Measurements from ENCODE around the gene CRYGC.
A peak's percentile ranks its signal among the peaks of the same experiment; 100 is the strongest.
"Not testable (repeated sequence)": the region's sequence is repeated elsewhere in the genome, so short reads cannot be mapped to it uniquely, and the experiment has no call there.

CRYGC gene

DNA sequence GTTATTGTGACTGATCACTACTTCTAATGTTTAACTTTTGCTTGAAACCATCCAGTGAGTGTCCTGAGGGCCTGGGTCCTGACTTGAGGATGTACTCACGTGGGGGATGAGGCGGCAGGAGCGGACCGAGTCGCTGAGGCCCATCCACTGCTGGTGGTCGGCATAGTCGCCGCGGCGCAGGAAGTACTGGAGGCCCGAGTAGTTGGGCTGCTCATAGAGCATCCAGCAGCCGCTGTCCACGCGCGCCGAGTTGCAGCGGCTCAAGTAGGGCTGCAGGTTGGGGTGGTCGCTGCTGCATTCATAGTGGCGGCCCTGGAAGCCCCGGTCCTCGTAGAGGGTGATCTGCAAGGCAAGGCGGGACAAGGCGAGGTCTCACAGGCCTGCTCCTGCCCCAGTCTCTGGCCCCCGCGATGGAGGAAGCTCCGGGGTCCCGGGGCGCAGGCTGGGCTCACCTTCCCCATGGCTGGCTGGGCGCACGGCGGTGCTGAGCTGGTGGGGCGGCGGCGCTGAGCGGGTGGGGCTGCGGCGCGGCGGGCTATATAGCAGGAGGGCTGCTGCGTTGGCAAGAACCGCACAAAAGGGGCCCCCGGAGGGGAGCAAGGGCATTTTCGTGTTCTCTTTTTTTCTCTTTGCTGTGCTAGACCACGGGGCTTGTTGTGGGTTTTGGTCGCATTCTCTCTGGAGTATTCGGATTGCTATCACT is 5.5 kb downstream of the CRYGC start, which contains the start of gene CRYGD:
CRYGD (minus strand) TSS at position 512 of the 703 bp plus-strand sequence; CDS start at position 461, 51 bp downstream.
- H3K36me3 Mint-ChIP-seq (ENCODE audit: low read depth); H3K27ac Mint-ChIP-seq; H3K9me3 Mint-ChIP-seq: not testable (repeated sequence)
- DNase-seq = peak; percentile 35
- Mint-ChIP-seq H3K4me3 (peak within 1 kb of the TSS; percentile 46), H3K27me3 (peaks cover 40% of the 10 kb centered on the region), H3K4me1 (ENCODE audit: low read depth) (peaks cover 13% of the 10 kb centered on the region)

DNA sequence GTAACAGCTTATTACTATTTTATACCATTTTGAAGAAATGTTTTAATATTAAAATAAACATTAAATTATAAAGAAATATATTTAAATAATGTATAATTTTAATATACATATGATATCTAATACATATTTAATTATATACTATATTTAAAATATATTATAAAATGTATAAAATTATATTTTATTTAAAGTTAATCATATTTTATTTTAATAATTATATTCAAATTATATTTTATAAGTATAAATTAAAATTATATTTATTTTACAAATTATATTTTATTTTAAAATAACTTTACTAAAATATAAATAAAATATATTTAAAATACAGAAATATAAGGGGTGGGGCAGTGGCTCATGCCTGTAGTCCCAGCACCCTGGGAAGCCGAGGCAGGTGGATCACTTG is 7.4 kb downstream of the CRYGC start:
- Mint-ChIP-seq H3K4me1 (ENCODE audit: low read depth) (peaks cover 13% of the 10 kb centered on the region), H3K27ac (no peak overlapping the region), H3K36me3 (ENCODE audit: low read depth) (no peaks in the 10 kb centered on the region), H3K27me3 (peaks cover 36% of the 10 kb centered on the region), H3K9me3 (no peaks in the 10 kb centered on the region), H3K4me3 (no peak overlapping the region)
- no peak for DNase-seq

DNA sequence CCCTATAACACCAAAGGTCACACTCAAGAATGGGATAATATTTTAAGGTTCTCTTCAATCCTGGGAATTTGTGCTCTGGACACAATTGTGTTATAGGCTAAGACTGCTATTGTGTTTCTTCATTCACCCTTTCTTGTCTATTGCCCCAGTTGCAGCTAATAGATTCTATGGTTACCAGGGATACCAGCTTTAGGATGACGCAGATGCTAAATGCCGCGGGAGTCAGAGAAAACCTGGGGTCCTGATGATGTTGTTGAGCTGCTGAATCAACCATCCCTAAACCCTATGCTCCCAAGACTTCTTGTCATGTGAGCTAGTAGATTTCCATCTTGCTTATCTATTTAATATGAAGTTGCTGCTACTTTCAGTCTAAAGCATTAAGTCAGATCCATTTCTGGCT is 10.7 kb downstream of the CRYGC start:
- H3K36me3 Mint-ChIP-seq (ENCODE audit: low read depth) = no peaks in the 10 kb centered on the region
- peaks cover 8% of the 10 kb centered on the region for H3K27me3 Mint-ChIP-seq

DNA sequence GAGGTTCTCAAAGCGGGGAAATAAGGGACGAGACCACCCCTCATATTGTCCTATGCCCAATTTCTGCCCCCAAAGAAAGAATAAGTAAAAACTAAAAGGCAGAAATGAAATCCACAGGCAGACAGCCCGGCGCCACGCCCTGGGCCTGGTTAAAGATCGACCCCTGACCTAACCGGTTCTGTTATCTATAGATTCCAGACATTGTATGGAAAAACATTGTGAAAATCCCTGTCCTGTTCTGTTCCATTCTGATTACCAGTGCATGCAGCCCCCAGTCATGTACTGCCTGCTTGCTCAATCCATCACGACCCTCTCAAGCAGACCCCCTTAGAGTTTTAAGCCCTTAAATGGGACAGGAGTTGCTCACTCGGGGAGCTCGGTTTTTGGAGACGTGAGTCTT is 12.2 kb downstream of the CRYGC start:
- H3K4me1 Mint-ChIP-seq (ENCODE audit: low read depth); H3K27ac Mint-ChIP-seq; H3K9me3 Mint-ChIP-seq; H3K36me3 Mint-ChIP-seq (ENCODE audit: low read depth); H3K27me3 Mint-ChIP-seq; H3K4me3 Mint-ChIP-seq; DNase-seq: not testable (repeated sequence)

More for the DNA sequence above, 10.7 kb downstream of the CRYGC start:
- H3K4me3 Mint-ChIP-seq = no peak overlapping the region
- peaks cover 3% of the 10 kb centered on the region for H3K4me1 Mint-ChIP-seq (ENCODE audit: low read depth)
- no peaks in the 10 kb centered on the region for H3K9me3 Mint-ChIP-seq
- no peak overlapping the region for H3K27ac Mint-ChIP-seq
- DNase-seq = no peak

DNA sequence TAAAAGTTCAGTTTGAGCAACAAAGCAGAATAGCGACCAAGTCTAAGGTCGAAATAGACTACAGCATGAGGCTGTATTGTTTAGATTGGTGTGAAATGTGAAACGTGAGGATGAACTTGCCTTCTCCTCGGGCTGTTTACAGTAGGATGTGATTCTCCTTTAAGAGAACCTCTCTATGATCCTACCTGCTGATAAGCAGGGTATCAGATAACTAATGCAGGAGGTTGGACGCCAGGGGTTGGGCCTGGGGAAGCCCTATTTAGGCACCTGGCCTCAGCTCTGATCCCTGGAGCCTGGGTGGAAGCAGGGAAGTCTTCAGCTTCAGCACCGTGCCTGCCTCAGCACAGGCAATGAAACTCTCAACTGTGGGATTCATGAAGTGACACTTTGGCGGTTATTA is 16.7 kb downstream of the CRYGC start:
- no peak for DNase-seq
- Mint-ChIP-seq H3K9me3 (no peaks in the 10 kb centered on the region), H3K27ac (no peak overlapping the region), H3K4me3 (no peak overlapping the region), H3K27me3 (peaks cover 2% of the 10 kb centered on the region), H3K4me1 (ENCODE audit: low read depth) (no peaks in the 10 kb centered on the region), H3K36me3 (ENCODE audit: low read depth) (no peaks in the 10 kb centered on the region)

DNA sequence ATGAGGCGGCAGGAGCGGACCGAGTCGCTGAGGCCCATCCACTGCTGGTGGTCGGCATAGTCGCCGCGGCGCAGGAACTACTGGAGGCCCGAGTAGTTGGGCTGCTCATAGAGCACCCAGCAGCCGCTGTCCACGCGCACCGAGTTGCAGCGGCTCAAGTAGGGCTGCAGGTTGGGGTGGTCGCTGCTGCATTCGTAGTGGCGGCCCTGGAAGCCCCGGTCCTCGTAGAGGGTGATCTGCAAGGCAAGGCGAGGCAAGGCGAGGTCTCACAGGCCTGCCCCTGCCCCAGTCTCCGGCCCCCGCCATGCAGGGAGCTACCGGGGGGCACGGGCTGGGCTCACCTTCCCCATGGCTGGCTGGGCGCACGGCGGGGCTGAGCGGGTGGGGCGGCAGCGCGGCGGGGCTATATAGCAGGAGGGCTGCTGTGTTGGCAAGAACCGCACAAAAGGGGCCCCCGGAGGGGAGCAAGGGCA is 17.3 kb downstream of the CRYGC start:
- H3K9me3 Mint-ChIP-seq; H3K36me3 Mint-ChIP-seq (ENCODE audit: low read depth); H3K27me3 Mint-ChIP-seq; H3K4me3 Mint-ChIP-seq; H3K27ac Mint-ChIP-seq; H3K4me1 Mint-ChIP-seq (ENCODE audit: low read depth); DNase-seq: not testable (repeated sequence)

DNA sequence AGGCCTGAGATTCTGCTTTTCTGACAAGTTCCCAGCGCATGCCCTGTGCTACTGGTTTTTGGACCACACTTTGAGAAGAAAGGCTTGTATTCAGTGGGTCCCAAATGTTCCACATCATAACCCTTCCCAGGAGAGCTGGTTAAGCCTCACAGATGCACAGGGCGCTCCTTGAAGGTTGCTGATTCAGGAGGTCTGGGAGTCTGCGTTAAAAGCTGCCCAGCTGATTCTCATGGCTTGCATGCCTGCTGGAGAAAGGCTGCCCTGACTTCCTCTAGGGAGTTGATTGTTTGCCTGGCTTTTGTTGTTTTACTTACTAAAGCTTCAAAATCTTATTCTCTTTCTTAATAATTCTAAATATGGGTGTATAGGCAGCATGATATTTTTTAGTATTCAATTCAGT is 26.0 kb downstream of the CRYGC start:
- no peak overlapping the region for H3K4me3 Mint-ChIP-seq
- H3K4me1 Mint-ChIP-seq (ENCODE audit: low read depth) = peaks cover 26% of the 10 kb centered on the region
- H3K27ac Mint-ChIP-seq = no peak overlapping the region
- H3K36me3 Mint-ChIP-seq (ENCODE audit: low read depth) = no peaks in the 10 kb centered on the region
- H3K9me3 Mint-ChIP-seq = no peaks in the 10 kb centered on the region
- DNase-seq = no peak
- peaks cover 2% of the 10 kb centered on the region for H3K27me3 Mint-ChIP-seq

DNA sequence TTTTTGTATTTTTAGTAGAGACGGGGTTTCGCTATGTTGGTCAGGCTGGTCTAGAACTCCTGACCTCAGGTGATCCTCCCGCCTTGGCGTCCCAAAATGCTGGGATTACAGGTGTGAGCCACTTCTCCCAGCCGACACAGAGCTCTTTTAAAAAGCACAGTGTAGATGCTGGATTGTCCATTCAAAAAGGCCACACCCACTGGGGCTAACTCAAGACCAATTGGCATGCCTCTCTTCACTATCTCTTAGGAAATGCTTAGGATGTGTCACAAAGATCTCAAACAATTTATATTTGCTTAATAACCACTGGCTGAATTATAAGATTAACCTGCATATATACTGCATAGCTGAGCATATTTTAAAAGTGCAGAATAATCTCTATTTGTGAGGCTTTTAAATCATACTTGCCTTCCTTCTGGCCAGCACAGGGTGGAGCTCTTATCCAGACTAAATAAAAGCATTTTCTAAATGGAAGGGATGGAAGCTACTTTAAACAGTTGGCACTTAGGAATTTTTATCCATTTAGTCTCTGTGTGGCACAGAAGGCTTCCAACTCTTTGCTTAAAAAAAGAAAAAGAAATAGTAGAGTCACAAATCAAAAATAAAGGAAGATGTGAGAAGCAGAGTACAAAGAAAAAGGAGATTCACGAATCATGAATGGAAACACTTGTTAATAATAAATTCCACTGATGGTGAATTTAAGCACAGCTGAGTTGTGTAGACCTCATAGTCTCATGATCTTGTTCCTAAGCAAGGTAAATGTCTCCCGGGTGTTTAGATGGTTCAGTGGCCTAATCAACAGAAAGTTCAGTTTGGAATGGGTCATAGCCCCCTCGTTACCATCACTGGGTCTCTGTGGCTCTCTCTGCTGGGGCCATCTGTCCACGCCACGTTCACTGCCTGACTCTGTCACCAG is 27.7 kb downstream of the CRYGC start:
- no peaks in the 10 kb centered on the region for H3K36me3 Mint-ChIP-seq (ENCODE audit: low read depth)
- DNase-seq = no peak
- no peak overlapping the region for H3K27ac Mint-ChIP-seq
- peaks cover 26% of the 10 kb centered on the region for H3K4me1 Mint-ChIP-seq (ENCODE audit: low read depth)
- H3K4me3 Mint-ChIP-seq = no peak overlapping the region
- no peaks in the 10 kb centered on the region for H3K27me3 Mint-ChIP-seq
- no peaks in the 10 kb centered on the region for H3K9me3 Mint-ChIP-seq

DNA sequence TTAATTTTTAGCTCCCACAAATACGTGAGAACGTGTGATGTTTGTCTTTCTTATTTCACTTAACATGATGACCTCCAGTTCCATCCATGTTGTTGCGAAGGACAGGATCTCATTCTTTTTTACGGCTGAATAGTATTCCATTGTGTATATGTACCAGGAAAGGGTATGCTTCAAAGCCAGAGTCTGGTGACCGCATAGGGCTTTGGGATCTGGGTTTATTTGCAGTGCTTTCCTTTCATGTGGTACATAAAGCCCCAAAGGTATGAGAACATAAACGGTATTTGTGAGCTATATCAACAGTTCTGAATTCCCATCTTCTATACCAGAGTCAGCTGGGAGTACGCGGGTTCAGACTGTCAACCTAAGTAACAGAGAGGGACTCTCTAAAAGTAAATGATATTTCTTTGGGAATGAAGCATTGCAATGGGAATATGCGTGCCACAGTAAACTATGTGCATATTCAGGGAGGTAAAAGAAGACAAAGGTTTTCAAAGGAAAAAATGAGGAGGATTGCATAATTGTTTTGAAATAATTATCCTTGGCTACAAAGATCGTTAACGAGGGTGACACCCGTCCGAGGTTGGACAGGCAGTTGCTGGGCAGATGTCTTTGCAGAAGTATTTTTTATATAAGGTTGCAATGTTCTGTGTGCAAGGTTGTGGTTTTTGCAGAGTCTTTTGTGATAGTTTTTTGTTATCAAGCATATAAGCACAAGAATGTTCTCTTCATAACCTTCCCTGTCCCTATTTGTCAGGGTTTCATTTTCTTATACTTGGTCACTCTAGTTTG is 29.8 kb downstream of the CRYGC start:
- H3K9me3 Mint-ChIP-seq = no peaks in the 10 kb centered on the region
- no peak overlapping the region for H3K4me3 Mint-ChIP-seq
- no peaks in the 10 kb centered on the region for H3K27me3 Mint-ChIP-seq
- no peak for DNase-seq
- no peak overlapping the region for H3K27ac Mint-ChIP-seq
- H3K4me1 Mint-ChIP-seq (ENCODE audit: low read depth) = peaks cover 26% of the 10 kb centered on the region
- no peaks in the 10 kb centered on the region for H3K36me3 Mint-ChIP-seq (ENCODE audit: low read depth)

DNA sequence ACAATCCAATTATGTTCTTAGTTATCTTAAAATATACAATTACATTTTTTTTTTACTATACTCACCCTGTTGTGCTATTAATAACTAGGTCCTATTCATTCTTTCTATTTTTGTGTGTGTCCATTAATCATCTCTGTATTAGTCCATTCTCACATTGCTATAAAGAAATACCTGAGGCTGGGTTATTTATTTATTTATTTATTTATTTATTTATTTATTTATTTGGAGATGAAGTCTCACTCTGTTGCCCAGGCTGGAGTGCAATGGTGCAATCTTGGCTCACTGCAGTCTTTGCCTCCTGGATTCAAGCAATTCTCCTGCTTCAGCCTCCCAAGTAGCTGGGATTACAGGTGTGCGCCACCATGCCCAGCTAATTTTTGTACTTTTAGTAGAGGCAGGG is 30.9 kb downstream of the CRYGC start:
- H3K4me1 Mint-ChIP-seq (ENCODE audit: low read depth) = peaks cover 26% of the 10 kb centered on the region
- not testable (repeated sequence) for H3K27ac Mint-ChIP-seq; DNase-seq; H3K9me3 Mint-ChIP-seq; H3K36me3 Mint-ChIP-seq (ENCODE audit: low read depth); H3K4me3 Mint-ChIP-seq; H3K27me3 Mint-ChIP-seq

DNA sequence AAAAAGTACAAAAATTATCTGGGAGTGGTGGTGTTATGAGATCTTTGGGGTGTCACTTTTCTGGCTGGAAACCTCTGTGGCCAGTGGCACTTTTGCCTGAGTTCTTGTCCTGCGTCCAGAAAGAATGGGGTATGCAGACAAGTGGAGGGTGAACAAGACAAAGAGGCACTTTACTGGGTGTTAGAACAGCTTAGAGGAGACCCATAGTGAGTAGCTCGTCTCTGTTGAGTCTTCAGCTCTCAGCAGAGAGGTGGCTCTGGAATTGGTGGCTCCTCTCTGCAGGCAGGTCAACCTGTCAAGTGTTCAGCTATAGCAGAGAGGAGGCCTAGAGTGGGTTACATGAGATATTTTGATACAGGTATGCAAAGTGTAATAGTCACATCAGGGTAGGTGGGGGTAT is 31.4 kb downstream of the CRYGC start:
- Mint-ChIP-seq H3K9me3 (no peaks in the 10 kb centered on the region), H3K4me3 (no peak overlapping the region), H3K36me3 (ENCODE audit: low read depth) (no peaks in the 10 kb centered on the region), H3K4me1 (ENCODE audit: low read depth) (peaks cover 26% of the 10 kb centered on the region), H3K27ac (no peak overlapping the region), H3K27me3 (no peaks in the 10 kb centered on the region)
- no peak for DNase-seq

DNA sequence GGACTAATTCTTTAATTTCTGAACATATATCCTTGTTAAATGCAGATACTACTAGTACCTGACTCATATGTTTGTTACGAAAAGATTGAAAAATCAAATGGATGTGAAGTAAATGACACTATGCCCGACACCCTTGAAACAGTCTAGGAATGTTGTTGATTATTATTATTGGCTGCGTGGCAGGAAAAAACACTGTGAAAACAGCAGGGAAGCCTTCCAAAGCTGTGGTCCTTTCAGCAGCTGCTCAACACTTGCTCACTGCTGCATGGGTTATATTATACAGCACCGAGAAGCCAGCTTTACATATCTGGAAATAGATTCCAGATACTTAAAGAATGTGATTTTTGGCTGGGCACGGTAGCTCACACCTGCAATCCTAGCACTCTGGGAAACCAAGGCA is 31.8 kb downstream of the CRYGC start:
- H3K27ac Mint-ChIP-seq = no peak overlapping the region
- DNase-seq = no peak

DNA sequence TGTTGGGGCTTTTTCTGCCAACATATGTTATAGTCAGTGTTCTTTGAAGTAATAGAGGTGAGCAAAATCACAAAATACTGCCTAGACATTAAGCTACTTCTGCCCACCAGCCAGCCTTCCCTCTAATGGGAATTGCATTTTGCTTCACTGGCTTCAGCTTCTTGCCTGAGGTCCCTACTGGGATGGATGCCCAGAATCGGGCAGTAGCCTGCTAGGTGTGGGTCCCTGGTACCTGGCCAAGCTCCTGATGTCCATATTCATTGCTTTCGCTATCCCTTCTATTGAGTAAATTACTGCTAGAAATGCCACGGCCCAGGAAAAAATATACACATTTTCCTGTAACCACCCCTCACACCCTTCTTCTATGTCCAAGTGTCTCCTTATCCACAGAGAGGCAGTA is 32.3 kb downstream of the CRYGC start:
- Mint-ChIP-seq H3K36me3 (ENCODE audit: low read depth) (no peaks in the 10 kb centered on the region), H3K27me3 (no peaks in the 10 kb centered on the region), H3K4me3 (no peak overlapping the region), H3K27ac (no peak overlapping the region), H3K9me3 (no peaks in the 10 kb centered on the region), H3K4me1 (ENCODE audit: low read depth) (peaks cover 24% of the 10 kb centered on the region)
- no peak for DNase-seq

More for the DNA sequence above, 31.8 kb downstream of the CRYGC start:
- Mint-ChIP-seq H3K4me3 (no peak overlapping the region), H3K36me3 (ENCODE audit: low read depth) (no peaks in the 10 kb centered on the region), H3K27me3 (no peaks in the 10 kb centered on the region), H3K9me3 (no peaks in the 10 kb centered on the region), H3K4me1 (ENCODE audit: low read depth) (peaks cover 26% of the 10 kb centered on the region)

DNA sequence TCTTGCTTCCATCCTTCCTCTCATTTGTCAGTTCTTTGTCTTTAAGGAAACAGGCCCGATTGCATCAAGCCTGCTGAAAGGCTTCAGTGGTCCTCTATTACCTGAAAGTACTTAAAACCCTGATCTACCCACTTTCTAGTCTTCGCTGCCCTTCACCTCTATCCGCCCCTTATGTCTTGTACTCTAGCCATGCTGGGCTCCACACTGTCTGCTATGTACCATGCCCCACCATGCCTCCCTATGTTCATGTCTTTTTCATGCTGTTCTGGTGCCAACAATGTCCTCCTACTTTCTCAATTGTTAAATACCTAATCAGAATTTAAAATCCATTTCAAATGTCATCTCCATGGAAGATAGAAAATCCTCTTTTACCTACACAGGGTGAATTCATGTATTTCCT is 33.5 kb downstream of the CRYGC start:
- no peak overlapping the region for H3K4me3 Mint-ChIP-seq
- H3K9me3 Mint-ChIP-seq = no peaks in the 10 kb centered on the region
- no peak overlapping the region for H3K27ac Mint-ChIP-seq
- DNase-seq = no peak
- H3K36me3 Mint-ChIP-seq (ENCODE audit: low read depth) = no peaks in the 10 kb centered on the region
- peaks cover 12% of the 10 kb centered on the region for H3K4me1 Mint-ChIP-seq (ENCODE audit: low read depth)
- H3K27me3 Mint-ChIP-seq = no peaks in the 10 kb centered on the region
